Choroid plexus epithelial cell (primary cell): ENCODE results near the gene SELP.

Experiments used
- DNase-seq: peaks from one replicate; pipeline ENCODE4 v3.0.0-alpha.2; 2010; ENCODE audit warnings: low read depth
- H3K4me3 ChIP-seq: 2 replicates; pipeline ENCODE4 v1.5.1; 2011; ENCODE audit warnings: low read depth, mild to moderate bottlenecking, control low read depth, low read length, moderate library complexity
- TF ChIP-seq, protein P1 (sequence below): conservative IDR thresholded peaks from 2 replicates; pipeline ENCODE4 v1.5.1; 2011; ENCODE audit warnings: low read depth, mild to moderate bottlenecking, control low read depth, inconsistent platforms, low read length, moderate library complexity

Gene SELP

DNA sequence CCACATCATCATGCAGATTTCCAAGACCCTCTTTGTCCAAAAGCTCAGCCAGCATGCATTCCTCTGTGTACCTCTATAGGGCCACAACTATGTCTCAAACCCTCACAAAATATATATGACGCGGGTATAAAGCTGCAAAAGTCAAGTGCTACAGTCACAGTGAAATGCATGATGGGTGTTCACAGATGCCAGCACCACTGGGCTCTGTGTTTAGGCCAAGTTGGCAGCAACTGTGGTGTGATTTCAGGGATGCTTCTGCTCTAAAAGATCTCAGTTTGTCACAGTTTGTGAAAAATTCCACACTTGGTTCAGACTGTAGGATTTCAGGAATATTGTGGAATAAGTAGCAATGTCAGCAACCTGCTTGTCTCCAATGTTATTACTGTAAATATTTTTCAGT, 23.9 kb upstream of the SELP start:
- TF ChIP-seq, protein P1, sequence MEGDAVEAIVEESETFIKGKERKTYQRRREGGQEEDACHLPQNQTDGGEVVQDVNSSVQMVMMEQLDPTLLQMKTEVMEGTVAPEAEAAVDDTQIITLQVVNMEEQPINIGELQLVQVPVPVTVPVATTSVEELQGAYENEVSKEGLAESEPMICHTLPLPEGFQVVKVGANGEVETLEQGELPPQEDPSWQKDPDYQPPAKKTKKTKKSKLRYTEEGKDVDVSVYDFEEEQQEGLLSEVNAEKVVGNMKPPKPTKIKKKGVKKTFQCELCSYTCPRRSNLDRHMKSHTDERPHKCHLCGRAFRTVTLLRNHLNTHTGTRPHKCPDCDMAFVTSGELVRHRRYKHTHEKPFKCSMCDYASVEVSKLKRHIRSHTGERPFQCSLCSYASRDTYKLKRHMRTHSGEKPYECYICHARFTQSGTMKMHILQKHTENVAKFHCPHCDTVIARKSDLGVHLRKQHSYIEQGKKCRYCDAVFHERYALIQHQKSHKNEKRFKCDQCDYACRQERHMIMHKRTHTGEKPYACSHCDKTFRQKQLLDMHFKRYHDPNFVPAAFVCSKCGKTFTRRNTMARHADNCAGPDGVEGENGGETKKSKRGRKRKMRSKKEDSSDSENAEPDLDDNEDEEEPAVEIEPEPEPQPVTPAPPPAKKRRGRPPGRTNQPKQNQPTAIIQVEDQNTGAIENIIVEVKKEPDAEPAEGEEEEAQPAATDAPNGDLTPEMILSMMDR = no peak

DNA sequence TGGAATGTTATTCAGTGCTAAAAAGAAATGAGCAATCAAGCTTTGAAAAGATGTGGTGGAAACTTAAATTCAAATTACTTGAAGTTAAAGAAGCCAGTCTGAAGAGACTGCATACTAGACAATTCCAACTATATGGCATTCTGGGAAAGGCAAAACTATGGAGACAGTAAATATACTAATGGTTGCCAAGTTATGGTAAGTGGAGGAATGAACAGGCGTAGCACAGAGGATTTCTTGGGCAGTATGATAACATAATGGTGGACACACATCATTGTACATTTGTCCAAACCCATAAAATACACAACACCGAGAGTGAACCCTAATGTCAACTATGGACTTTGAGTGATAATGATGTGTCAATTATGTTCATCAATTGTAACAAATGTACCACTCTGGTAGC, 21.1 kb upstream of the SELP start:
- no peak for DNase-seq
- H3K4me3 ChIP-seq = no peak overlapping the region
- TF ChIP-seq, protein P1 = no peak

More for the DNA sequence above, 23.9 kb upstream of the SELP start:
- H3K4me3 ChIP-seq = no peak overlapping the region
- no peak for DNase-seq

DNA sequence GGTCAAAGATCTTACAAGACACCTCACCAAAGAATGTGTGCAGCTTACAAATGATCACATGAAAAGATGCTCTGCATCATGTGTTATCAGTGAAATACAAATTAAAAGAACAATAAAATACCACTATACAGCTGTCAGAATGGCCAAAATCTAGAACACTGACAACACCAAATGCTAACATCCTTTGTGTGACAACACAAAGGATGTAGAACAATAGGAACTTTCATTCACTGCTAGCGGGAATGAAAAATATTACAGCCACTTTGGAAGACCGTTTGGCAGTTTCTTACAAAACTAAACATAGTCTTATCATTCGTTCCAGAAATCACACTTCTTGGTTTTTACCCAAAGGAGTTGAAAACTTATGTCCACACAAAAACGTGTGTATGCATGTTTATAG, 20.6 kb upstream of the SELP start:
- no peak overlapping the region for H3K4me3 ChIP-seq
- TF ChIP-seq, protein P1 = no peak
- no peak for DNase-seq

DNA sequence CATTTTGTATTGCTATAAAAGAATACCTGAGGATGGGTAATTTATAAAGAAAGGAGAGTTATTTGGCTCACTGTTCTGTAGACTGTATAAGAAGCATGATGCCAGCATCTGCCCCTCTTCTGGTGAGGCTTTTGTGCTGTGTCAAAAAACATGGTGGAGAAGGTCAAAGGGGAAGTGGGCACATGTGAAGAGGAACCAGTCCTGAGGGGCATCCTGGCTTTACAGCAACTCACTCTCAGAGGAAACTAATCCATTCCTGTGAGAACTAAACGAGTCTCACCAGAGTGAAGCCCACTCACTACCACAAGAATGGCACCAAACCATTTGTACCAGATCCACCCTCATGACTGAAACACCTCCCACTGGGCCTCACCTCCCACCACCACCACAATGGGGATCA, 18.8 kb upstream of the SELP start:
- no peak for DNase-seq
- no peak overlapping the region for H3K4me3 ChIP-seq
- TF ChIP-seq, protein P1 = no peak

DNA sequence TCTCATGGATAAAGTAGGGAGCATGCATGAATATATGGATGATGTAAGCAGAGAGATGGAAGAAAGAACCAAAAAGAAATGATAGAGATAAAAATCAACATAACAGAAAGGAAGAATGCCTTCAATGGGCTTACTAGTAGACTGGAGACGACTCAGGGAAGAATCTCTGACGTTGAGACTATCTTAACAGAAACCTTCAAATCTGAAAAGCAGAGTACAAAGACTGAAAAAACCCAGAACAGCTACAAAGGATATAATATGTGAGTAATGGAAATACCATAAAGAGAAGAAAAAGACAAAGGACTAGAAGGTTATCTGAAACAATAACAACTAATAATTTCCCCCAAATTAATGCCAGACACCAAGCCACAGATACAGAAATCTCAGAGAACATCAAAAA, 18.3 kb upstream of the SELP start:
- no peak for DNase-seq
- TF ChIP-seq, protein P1 = no peak
- no peak overlapping the region for H3K4me3 ChIP-seq

DNA sequence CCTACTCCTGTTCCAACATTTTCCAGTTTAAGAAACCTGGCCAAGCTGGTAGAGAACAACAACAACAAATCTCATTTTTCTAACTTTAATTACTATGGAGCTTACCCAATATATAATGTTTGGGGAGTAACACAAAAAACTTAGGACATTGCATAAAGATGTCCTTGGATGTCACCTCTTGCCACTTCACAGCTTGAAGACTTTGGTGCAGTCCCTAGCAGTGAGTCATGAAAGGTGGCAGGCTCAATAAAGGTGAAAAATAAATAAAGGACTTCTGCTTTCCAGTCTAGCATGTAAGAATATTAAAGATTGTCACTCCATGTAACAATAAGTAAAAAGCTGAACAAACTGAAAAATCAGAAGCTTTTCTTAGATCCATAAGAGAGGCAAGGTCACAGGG, 17.6 kb upstream of the SELP start:
- H3K4me3 ChIP-seq = no peak overlapping the region
- TF ChIP-seq, protein P1 = no peak
- DNase-seq = no peak

DNA sequence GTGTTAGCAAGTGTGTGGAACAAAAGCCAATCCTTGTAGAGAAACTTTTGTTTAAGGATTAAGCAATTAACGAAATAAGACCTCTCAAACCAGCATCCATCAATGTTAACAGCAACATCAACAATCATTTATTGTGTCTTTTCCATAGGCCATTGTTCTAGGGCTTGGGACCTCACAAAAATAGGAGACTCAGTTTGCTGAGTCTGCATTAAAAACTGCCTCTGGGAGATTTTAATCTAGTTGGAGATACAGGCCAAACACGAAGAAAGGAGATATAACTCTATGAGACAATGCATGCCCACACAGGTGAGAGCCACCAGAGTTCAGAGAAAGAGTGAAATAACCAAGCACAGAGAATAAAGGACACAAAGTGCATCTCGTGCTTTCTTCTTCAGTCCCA, 14.4 kb upstream of the SELP start:
- TF ChIP-seq, protein P1 = no peak
- H3K4me3 ChIP-seq = no peak overlapping the region
- DNase-seq = no peak
